DMS 273 (cell line): ENCODE data around the gene POLK.
"Not testable (repeated sequence)": the region's sequence is repeated elsewhere in the genome, so short reads cannot be mapped to it uniquely, and the experiment has no call there.

ENCODE experiments used
- DNase-seq: peaks from one replicate; lab custom pipeline; 2025; ENCODE audit not compliant: unreplicated experiment; lab: John Stamatoyannopoulos, UW

POLK gene

GRCh38 chr5:75603821-75604220 lies 92.1 kb downstream of the POLK start:
- no peak for DNase-seq

- not testable (repeated sequence) for DNase-seq
These were observed 95.7 kb downstream of the POLK start for GRCh38 chr5:75607341-75607740.

GRCh38 chr5:75608870-75609269 lies 97.2 kb downstream of the POLK start:
- no peak for DNase-seq

- no peak for DNase-seq
These were observed 98.5 kb downstream of the POLK start for GRCh38 chr5:75610201-75610600.

- DNase-seq, result peak; percentile 15
These were observed 99.2 kb downstream of the POLK start for GRCh38 chr5:75610859-75611310.

- DNase-seq, result peak; percentile 54
These were observed 99.9 kb downstream of the POLK start, which contains the start of gene ANKDD1B for GRCh38 chr5:75611311-75612225. TSS of gene ANKDD1B (plus strand) at chr5:75611453. CDS start at chr5:75611635, 182 bp downstream.

GRCh38 chr5:75612226-75612569 lies 100.5 kb downstream of the POLK start:
- peak; percentile 45 for DNase-seq

GRCh38 chr5:75612901-75613300 lies 101.2 kb downstream of the POLK start:
- DNase-seq, result no peak

- no peak for DNase-seq
These were observed 102.5 kb downstream of the POLK start for GRCh38 chr5:75614176-75614575.

GRCh38 chr5:75616371-75616881 lies 104.7 kb downstream of the POLK start:
- no peak for DNase-seq

- DNase-seq, result peak; percentile 54
These were observed 105.4 kb downstream of the POLK start for GRCh38 chr5:75616971-75617621.

GRCh38 chr5:75617736-75618352 lies 106.2 kb downstream of the POLK start:
- DNase-seq, result no peak

GRCh38 chr5:75620184-75620959 lies 108.7 kb downstream of the POLK start:
- DNase-seq, result no peak

GRCh38 chr5:75622564-75622963 lies 110.9 kb downstream of the POLK start:
- DNase-seq, result no peak

- DNase-seq, result no peak
These were observed 112.2 kb downstream of the POLK start for GRCh38 chr5:75623846-75624245.

- DNase-seq, result no peak
These were observed 115.3 kb downstream of the POLK start for GRCh38 chr5:75626959-75627358.

GRCh38 chr5:75627801-75628200 lies 116.1 kb downstream of the POLK start:
- no peak for DNase-seq

- DNase-seq, result no peak
These were observed 119.2 kb downstream of the POLK start for GRCh38 chr5:75630875-75631274.

GRCh38 chr5:75632321-75632720 lies 120.6 kb downstream of the POLK start:
- DNase-seq, result no peak

GRCh38 chr5:75637949-75638348 lies 126.3 kb downstream of the POLK start:
- no peak for DNase-seq
